GM18505 (cell line): Measurements from ENCODE around the gene PRPSAP2.

ENCODE experiments used
- ATAC-seq: cut with Tn5 transposase; IDR thresholded peaks from one replicate; pipeline ENCODE4 v1.9.1; 2021; ENCODE audit not compliant: unreplicated experiment
- POLR2A ChIP-seq: IDR thresholded peaks from 4 replicates; pipeline ENCODE4 v1.6.1; 2011; ENCODE audit warnings: borderline replicate concordance; ENCODE audit not compliant: insufficient read depth, insufficient read length; ENCODE audit errors: extremely low read depth

The PRPSAP2 gene

GRCh38 chr17:18977646-18978045 lies 119.7 kb downstream of the PRPSAP2 start:
- no peak for TF ChIP-seq POLR2A
- ATAC-seq, result no peak

GRCh38 chr17:18978050-18978449 lies 120.1 kb downstream of the PRPSAP2 start:
- TF ChIP-seq POLR2A, result no peak

GRCh38 chr17:18978655-18979054 lies 120.7 kb downstream of the PRPSAP2 start:
- no peak for TF ChIP-seq POLR2A
- ATAC-seq, result no peak

More at GRCh38 chr17:18978050-18978449, 120.1 kb downstream of the PRPSAP2 start:
- no peak for ATAC-seq
